Stimulated activated CD4-positive, alpha-beta T cell treated with anti-CD3 and anti-CD28 coated beads, Interleukin-15, amount 100 ng/mL, for 1 hour (primary cell): Measurements from ENCODE around the gene EPS8L1.
A peak's percentile ranks its signal among the peaks of the same experiment; 100 is the strongest.

Experiments
- DNase-seq, 2 donors: peaks; one replicate each; pipeline ENCODE4 v3.0.0-alpha.2; 2020; ENCODE audit warnings: low read depth in 1 of 2, low spot score in 1 of 2

Gene EPS8L1

GRCh38 chr19:55113570-55114039 lies 37.9 kb downstream of the EPS8L1 start:
- DNase-seq = no peak

GRCh38 chr19:55114566-55115145 lies 39.0 kb downstream of the EPS8L1 start:
- no peak for DNase-seq

- DNase-seq = peak in 1 of 2 donors; percentile 85
Measured at GRCh38 chr19:55115446-55116065, 39.9 kb downstream of the EPS8L1 start.

- DNase-seq = peak in 1 of 2 donors; percentile 20
Measured at GRCh38 chr19:55116232-55116858, 40.7 kb downstream of the EPS8L1 start.

GRCh38 chr19:55116859-55117662 lies 41.4 kb downstream of the EPS8L1 start, which contains the start of gene PPP1R12C:
Gene PPP1R12C (minus strand): TSS chr19:55117637. CDS start chr19:55117543, 94 bp downstream.
- DNase-seq = no peak

GRCh38 chr19:55117663-55118391 lies 42.2 kb downstream of the EPS8L1 start:
- DNase-seq = peak; percentile 94 to 95

- no peak for DNase-seq
Measured at GRCh38 chr19:55118401-55118991, 42.8 kb downstream of the EPS8L1 start.

- DNase-seq = no peak
Measured at GRCh38 chr19:55119053-55119452, 43.4 kb downstream of the EPS8L1 start.

- DNase-seq = no peak
Measured at GRCh38 chr19:55131421-55131820, 55.8 kb downstream of the EPS8L1 start.

- DNase-seq = no peak
Measured at GRCh38 chr19:55132453-55133129, 56.9 kb downstream of the EPS8L1 start.

GRCh38 chr19:55133639-55134444 lies 58.2 kb downstream of the EPS8L1 start:
- DNase-seq = no peak

- DNase-seq = no peak
Measured at GRCh38 chr19:55134736-55135135, 59.1 kb downstream of the EPS8L1 start.

GRCh38 chr19:55136399-55137102 lies 60.9 kb downstream of the EPS8L1 start:
- no peak for DNase-seq
